ENCODE results near the gene KDM6B. TPM values are rescaled to one million over a fixed set of nuclear protein-coding genes. Genes with fewer than 3 reads are reported as not detected.

Gene KDM6B
- total RNA-seq, 1 experiment from 2014 or later: 3.2 TPM

DNA sequence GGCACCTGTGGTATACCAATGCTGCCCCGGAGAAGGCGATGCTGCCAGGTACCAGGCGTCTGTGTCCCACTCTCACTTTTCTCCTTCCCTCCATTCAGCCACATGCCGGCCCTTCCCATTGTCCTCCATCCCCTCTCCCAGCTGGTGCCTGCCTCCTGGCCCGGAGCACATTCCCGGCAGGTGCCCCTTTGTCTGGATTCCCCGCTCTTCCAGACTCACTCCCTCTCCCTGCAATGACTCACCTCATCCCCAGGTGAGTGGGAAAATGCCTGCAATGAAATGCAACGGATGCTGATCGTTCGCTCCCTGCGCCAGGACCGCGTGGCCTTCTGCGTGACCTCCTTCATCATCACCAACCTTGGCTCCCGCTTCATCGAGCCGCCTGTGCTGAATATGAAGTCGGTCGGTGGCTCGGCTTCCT lies 10.4 kb upstream of the KDM6B start:
- DNase-seq (ENCODE audit: low read depth): no peak

GRCh38 chr17:7824021-7824924 lies 9.7 kb upstream of the KDM6B start:
- DNase-seq (ENCODE audit: low read depth): no peak

- peak; percentile 33 for DNase-seq (ENCODE audit: low read depth)
Observed at GRCh38 chr17:7825206-7825990, 8.6 kb upstream of the KDM6B start.

- DNase-seq (ENCODE audit: low read depth): no peak
Observed at GRCh38 chr17:7830616-7831015, 3.4 kb upstream of the KDM6B start.

- DNase-seq (ENCODE audit: low read depth): no peak
Observed at GRCh38 chr17:7831233-7831632, 2.8 kb upstream of the KDM6B start.

DNA sequence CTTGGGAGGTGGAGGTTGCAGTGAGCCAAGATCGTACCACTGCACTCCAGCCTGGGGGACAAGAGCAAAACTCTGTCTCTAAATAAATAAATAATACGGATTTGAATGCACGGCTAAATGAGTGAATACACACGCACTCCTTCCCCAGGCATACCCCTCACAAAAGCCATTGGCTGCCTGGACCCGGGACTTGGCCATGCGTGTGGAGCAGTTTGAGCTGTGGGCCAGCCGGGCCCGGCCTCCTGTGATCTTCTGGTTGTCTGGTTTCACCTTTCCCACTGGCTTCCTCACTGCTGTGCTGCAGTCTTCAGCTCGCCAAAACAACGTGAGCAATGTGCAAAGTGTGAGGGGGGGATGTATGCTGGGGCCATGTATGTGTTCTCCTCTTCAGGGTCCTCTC lies 1.6 kb upstream of the KDM6B start:
- DNase-seq (ENCODE audit: low read depth): no peak

DNA sequence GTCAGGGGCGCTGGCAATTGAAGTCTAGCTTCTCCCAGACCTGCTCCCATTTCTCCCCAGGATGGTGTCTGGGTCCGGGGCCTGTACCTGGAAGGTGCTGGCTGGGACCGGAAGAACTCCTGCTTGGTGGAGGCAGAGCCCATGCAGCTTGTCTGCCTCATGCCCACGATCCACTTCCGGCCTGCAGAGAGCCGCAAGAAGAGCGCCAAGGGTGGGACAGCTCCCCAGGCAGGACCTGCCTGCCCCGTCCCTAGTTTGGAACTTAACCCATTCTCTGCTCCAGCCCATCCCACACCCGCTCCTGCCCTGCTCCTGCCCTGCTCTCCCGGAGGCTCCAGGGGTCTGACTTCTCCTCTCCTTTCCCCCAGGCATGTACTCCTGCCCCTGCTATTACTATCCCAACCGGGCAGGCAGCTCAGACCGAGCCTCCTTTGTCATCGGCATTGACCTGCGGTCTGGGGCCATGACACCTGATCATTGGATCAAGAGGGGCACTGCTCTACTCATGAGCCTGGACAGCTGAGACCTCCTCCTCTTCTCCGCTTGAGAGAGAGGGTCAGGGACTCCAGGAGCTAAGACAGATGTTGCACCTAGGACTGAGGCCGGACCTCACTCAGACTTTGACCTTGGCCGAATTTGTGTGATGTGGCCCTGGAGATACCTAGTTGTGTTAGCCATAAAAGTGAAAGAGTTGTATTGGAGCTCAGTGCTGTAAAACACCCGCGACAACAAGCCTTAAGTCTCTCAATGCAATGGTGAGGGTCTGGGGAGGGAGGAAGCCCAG lies 814 bp upstream of the KDM6B start:
- DNase-seq (ENCODE audit: low read depth): no peak

- peak; percentile 83 for DNase-seq (ENCODE audit: low read depth)
Observed at GRCh38 chr17:7834542-7834956, 532 bp downstream of the KDM6B start.

DNA sequence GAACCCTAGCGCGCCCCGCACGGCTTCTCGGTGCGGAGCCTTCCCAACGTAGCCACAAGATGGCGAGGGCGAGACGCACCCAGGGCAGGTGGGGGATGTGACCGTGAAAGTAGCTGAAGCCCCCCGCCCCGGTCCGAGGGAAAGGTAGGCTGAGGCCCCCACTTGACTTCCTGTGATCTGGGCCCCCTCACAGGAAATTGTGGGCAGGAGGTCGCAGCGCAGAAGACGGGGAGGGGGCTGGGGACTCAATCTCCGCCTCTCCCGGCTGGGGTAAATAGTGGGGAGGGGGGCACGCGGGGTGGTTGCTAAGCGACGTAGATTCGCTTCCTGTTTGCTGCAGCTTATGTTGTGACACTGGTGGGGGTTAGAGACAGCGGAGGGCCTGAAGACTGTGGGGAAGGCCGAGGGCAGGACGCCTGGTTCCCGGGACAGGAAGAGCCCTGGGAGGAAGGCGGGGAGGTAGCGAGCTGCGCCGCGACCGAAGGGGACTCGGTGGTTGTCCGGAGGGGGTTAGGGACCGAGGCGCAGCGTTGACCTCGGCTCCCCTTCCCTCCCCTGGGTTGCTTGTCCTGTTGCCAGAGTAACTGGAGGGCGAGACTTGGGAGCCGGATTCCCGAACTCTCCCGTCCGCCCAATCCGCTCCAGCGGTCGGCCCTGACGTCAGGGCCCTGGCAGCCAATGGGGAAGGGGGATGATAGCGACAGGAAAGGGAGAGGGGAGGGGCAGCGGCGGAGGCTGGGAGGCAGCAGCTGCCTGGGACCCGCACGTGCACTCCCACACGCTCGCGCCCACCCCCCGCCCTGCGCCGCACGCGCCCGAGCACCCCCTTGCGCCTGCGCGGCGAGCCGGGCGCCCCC lies 1.2 kb downstream of the KDM6B start:
- peak; percentile 98 for DNase-seq (ENCODE audit: low read depth)

GRCh38 chr17:7835814-7836595 lies 2.0 kb downstream of the KDM6B start:
- peak; percentile 83 for DNase-seq (ENCODE audit: low read depth)

DNA sequence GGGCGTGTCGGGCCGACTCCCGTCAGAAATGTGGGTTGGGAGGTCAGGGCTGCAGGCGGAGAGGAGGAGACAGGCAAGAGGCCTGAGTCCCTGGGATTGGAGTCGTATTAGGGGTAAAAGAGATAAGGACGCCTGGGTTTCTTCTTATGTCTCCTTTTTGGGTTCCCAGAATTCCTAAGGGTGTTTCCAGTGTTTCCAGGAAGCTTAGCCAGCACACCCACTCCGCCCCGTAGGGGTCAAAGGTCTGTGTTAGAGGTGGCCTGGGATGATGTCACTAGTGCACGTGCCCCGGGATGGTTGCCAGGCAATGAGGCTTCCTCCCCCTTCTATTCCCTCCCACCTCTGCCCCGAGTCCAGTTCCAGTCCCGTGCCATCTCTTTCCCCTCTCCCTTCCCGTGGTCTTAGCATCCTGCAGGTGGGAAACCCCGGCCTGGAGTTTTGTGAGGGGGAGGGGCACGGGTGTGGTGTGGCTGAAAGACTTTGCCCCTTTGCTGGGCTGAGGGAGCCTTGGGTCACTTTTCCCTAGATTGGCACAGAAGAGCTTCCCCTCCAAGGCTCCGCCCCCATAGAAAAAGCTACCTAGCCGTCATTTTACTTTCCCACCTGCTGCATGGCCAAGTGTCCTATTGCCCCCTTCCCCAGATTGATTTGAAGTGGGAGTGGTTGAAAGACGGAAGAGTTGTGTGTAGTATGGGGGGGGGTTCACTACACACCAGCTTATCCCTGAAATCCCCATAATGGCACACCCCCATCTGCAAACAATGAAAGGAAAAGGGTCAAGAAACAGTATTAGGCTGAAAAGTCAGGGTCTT lies 2.8 kb downstream of the KDM6B start:
- peak; percentile 96 for DNase-seq (ENCODE audit: low read depth)

DNA sequence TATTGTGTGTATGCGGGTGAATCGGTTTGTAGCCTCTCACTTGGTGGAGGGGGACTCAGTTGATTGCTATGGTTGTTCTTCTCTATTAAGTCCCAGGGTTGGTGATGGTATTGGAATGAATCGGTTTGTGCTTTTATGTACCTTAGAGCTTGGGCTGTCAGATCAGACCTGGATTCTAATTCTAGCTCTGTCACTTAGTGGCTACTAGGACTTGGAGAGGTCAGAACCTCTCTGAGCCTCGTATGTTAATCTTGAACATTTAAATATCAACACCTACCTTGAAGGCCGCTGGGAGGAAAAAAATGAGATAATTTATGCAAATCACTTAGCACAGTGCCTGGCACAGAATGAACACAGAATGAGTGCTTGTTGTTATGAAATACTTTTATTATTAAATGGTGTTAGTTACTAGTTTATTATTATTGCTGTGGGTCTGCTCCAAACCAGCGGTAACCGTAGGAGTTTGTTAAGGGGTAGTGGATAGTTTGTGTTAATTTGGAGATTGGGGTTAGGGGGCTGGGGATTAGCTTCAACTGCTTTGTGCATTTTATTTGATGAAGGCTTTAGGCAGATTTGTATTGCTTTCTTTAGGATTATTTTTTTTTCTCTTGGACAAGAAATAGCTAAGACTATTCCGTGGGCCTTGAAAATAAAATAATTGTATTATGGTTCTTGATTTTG lies 3.5 kb downstream of the KDM6B start:
- no peak for DNase-seq (ENCODE audit: low read depth)

GRCh38 chr17:7838090-7839075 lies 4.4 kb downstream of the KDM6B start:
- peak; percentile 60 for DNase-seq (ENCODE audit: low read depth)

DNA sequence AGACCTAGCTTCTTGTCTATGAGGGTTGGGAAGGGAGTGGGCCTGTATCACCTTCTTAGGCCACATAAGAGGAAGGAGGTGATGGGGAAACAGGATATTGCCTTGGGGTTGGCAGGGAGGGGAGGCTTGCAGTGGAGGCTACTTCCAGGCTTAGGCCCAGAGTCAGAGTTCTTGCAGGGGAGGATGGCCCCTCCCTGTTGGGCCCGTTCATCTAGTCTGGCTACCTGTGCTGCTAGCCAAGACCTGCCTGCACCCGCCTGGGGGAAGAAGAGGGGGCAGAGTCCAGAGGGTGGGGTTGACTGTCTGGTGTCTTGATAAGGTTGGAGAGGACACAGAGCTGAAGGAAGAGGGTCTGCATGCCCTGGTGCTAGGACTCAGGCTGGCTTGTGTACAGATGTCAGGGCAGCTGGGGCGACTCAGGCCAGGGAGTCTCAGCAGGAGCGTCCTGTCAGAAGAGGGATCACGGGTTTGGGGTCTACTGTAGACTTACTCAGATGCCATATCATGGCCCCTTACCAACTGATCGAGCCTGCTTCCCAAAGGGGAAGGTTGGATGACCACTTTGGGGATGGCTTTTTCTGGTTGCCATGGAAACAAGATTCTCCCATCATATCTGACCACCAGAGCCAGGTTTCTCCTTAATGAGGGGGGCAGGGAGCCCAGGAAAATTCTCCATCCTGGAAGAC lies 5.3 kb downstream of the KDM6B start:
- DNase-seq (ENCODE audit: low read depth): no peak

- peak; percentile 32 for DNase-seq (ENCODE audit: low read depth)
Observed at GRCh38 chr17:7839876-7840261, 5.9 kb downstream of the KDM6B start.

- no peak for DNase-seq (ENCODE audit: low read depth)
Observed at GRCh38 chr17:7840441-7840840, 6.4 kb downstream of the KDM6B start.

DNA sequence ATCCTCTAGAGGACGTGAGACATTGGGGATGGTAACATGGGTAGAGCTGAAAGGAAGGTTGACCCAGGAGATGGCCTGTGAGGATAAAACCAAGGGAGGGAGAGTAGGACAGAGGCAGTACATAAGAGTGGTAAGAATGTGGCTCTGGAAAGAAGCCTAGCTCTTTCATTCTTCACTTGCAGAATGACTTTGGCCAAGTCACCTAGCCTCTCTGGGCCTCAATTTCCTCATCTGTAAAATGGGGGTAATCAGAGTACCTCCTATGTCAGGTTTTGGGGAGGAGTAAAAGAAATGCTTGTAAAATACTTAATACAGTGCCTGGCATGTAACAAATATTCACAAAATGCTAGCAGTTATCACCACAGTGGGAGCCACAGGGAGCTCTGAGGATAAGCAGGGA lies 6.9 kb downstream of the KDM6B start:
- no peak for DNase-seq (ENCODE audit: low read depth)

All from M059J (cell line).